Measurements from ENCODE around the gene TMPRSS11E. TPM values are rescaled to one million over a fixed set of nuclear protein-coding genes. Genes with fewer than 3 reads are reported as not detected.
"Not testable (repeated sequence)": the region's sequence is repeated elsewhere in the genome, so short reads cannot be mapped to it uniquely, and the experiment has no call there.

TMPRSS11E gene
- under 1 TPM in 2 of 3 donors, not detected in 1; 0.10 to 0.11 TPM for polyA plus RNA-seq (ENCODE audit: insufficient read length in 3 of 3)

GRCh38 chr4:68447201-68447600 lies at the start of gene TMPRSS11E:
TSS of gene TMPRSS11E (plus strand) at chr4:68447463. CDS start at chr4:68447513, 50 bp downstream.
- DNase-seq (ENCODE audit: low read depth in 3 of 3, low spot score in 2 of 3): no peak

- no peak for DNase-seq (ENCODE audit: low read depth in 3 of 3, low spot score in 2 of 3)
Measured at GRCh38 chr4:68399306-68399705, 48.0 kb upstream of the TMPRSS11E start.

- no peak for DNase-seq (ENCODE audit: low read depth in 3 of 3, low spot score in 2 of 3)
Measured at GRCh38 chr4:68401231-68401630, 46.0 kb upstream of the TMPRSS11E start.

GRCh38 chr4:68404153-68404552 lies 43.1 kb upstream of the TMPRSS11E start:
- no peak for DNase-seq (ENCODE audit: low read depth in 3 of 3, low spot score in 2 of 3)

- not testable (repeated sequence) for DNase-seq (ENCODE audit: low read depth in 3 of 3, low spot score in 2 of 3)
Measured at GRCh38 chr4:68405718-68406478, 41.4 kb upstream of the TMPRSS11E start.

GRCh38 chr4:68406479-68406859 lies 40.8 kb upstream of the TMPRSS11E start:
- DNase-seq (ENCODE audit: low read depth in 3 of 3, low spot score in 2 of 3): no peak

- DNase-seq (ENCODE audit: low read depth in 3 of 3, low spot score in 2 of 3): not testable (repeated sequence)
Measured at GRCh38 chr4:68407015-68407867, 40.0 kb upstream of the TMPRSS11E start.

GRCh38 chr4:68407868-68408190 lies 39.4 kb upstream of the TMPRSS11E start:
- no peak for DNase-seq (ENCODE audit: low read depth in 3 of 3, low spot score in 2 of 3)

- DNase-seq (ENCODE audit: low read depth in 3 of 3, low spot score in 2 of 3): no peak
Measured at GRCh38 chr4:68410149-68410548, 37.1 kb upstream of the TMPRSS11E start.

- DNase-seq (ENCODE audit: low read depth in 3 of 3, low spot score in 2 of 3): no peak
Measured at GRCh38 chr4:68410643-68411042, 36.6 kb upstream of the TMPRSS11E start.

- not testable (repeated sequence) for DNase-seq (ENCODE audit: low read depth in 3 of 3, low spot score in 2 of 3)
Measured at GRCh38 chr4:68412031-68412430, 35.2 kb upstream of the TMPRSS11E start.

- DNase-seq (ENCODE audit: low read depth in 3 of 3, low spot score in 2 of 3): no peak
Measured at GRCh38 chr4:68416591-68416990, 30.7 kb upstream of the TMPRSS11E start.

- DNase-seq (ENCODE audit: low read depth in 3 of 3, low spot score in 2 of 3): no peak
Measured at GRCh38 chr4:68426516-68426915, 20.7 kb upstream of the TMPRSS11E start.

- DNase-seq (ENCODE audit: low read depth in 3 of 3, low spot score in 2 of 3): no peak
Measured at GRCh38 chr4:68430337-68430736, 16.9 kb upstream of the TMPRSS11E start.

- no peak for DNase-seq (ENCODE audit: low read depth in 3 of 3, low spot score in 2 of 3)
Measured at GRCh38 chr4:68432320-68432719, 14.9 kb upstream of the TMPRSS11E start.

- DNase-seq (ENCODE audit: low read depth in 3 of 3, low spot score in 2 of 3): no peak
Measured at GRCh38 chr4:68433582-68433981, 13.7 kb upstream of the TMPRSS11E start.

GRCh38 chr4:68434277-68434676 lies 13.0 kb upstream of the TMPRSS11E start:
- no peak for DNase-seq (ENCODE audit: low read depth in 3 of 3, low spot score in 2 of 3)

GRCh38 chr4:68434836-68435235 lies 12.4 kb upstream of the TMPRSS11E start:
- DNase-seq (ENCODE audit: low read depth in 3 of 3, low spot score in 2 of 3): no peak

GRCh38 chr4:68445111-68445510 lies 2.2 kb upstream of the TMPRSS11E start:
- no peak for DNase-seq (ENCODE audit: low read depth in 3 of 3, low spot score in 2 of 3)

- no peak for DNase-seq (ENCODE audit: low read depth in 3 of 3, low spot score in 2 of 3)
Measured at GRCh38 chr4:68451246-68452211, 4.3 kb downstream of the TMPRSS11E start.

GRCh38 chr4:68460085-68460484 lies 12.8 kb downstream of the TMPRSS11E start:
- no peak for DNase-seq (ENCODE audit: low read depth in 3 of 3, low spot score in 2 of 3)

Measured in right renal cortex interstitium (tissue), 3 donors.